CD4-positive, alpha-beta T cell treated with Interleukin-12 subunit alpha and Interleukin-12 subunit beta, for 1 hour (primary cell): ENCODE results near the gene ZDHHC1.

ENCODE experiments used
- DNase-seq: peaks from one replicate; pipeline ENCODE4 v3.0.0-alpha.2; 2020

The ZDHHC1 gene

GRCh38 chr16:67447508-67448076 lies 31.3 kb upstream of the ZDHHC1 start:
- DNase-seq, result peak; percentile 60

GRCh38 chr16:67446968-67447507 lies 30.8 kb upstream of the ZDHHC1 start:
- DNase-seq, result no peak

GRCh38 chr16:67445913-67446907 lies 29.9 kb upstream of the ZDHHC1 start:
- no peak for DNase-seq

GRCh38 chr16:67445441-67445912 lies 29.2 kb upstream of the ZDHHC1 start:
- DNase-seq, result no peak

- no peak for DNase-seq
Observed at GRCh38 chr16:67445126-67445426, 28.8 kb upstream of the ZDHHC1 start.

- DNase-seq, result no peak
Observed at GRCh38 chr16:67444259-67445125, 28.2 kb upstream of the ZDHHC1 start.

GRCh38 chr16:67443265-67443664 lies 27.0 kb upstream of the ZDHHC1 start:
- no peak for DNase-seq

- no peak for DNase-seq
Observed at GRCh38 chr16:67442581-67443255, 26.4 kb upstream of the ZDHHC1 start.

- DNase-seq, result no peak
Observed at GRCh38 chr16:67441907-67442306, 25.6 kb upstream of the ZDHHC1 start.

- no peak for DNase-seq
Observed at GRCh38 chr16:67441271-67441753, 25.0 kb upstream of the ZDHHC1 start.

GRCh38 chr16:67438824-67439393 lies 22.6 kb upstream of the ZDHHC1 start:
- DNase-seq, result no peak

- no peak for DNase-seq
Observed at GRCh38 chr16:67438098-67438791, 22.0 kb upstream of the ZDHHC1 start.

- DNase-seq, result no peak
Observed at GRCh38 chr16:67437513-67437912, 21.2 kb upstream of the ZDHHC1 start.

- no peak for DNase-seq
Observed at GRCh38 chr16:67436640-67437193, 20.4 kb upstream of the ZDHHC1 start.

- DNase-seq, result no peak
Observed at GRCh38 chr16:67435758-67436164, 19.5 kb upstream of the ZDHHC1 start.

- DNase-seq, result no peak
Observed at GRCh38 chr16:67433131-67433719, 16.9 kb upstream of the ZDHHC1 start.

GRCh38 chr16:67432506-67432890 lies 16.2 kb upstream of the ZDHHC1 start:
- DNase-seq, result no peak

GRCh38 chr16:67431775-67432505 lies 15.7 kb upstream of the ZDHHC1 start:
- no peak for DNase-seq

- DNase-seq, result peak; percentile 25
Observed at GRCh38 chr16:67430977-67431774, 14.9 kb upstream of the ZDHHC1 start, which contains the start of gene HSD11B2. HSD11B2 (plus strand) TSS chr16:67431121; CDS start chr16:67431249, 128 bp downstream.
